ENCODE measurements around the gene HIRA. TPM values are rescaled to one million over a fixed set of nuclear protein-coding genes. Genes with fewer than 3 reads are reported as not detected.

HIRA gene
- total and polyA plus RNA-seq, 9 of the 15 experiments (the other 6 are each of a cell fraction or from before 2014, with no cell fraction given), result 0.96 to 132 (median 58.4) TPM

DNA sequence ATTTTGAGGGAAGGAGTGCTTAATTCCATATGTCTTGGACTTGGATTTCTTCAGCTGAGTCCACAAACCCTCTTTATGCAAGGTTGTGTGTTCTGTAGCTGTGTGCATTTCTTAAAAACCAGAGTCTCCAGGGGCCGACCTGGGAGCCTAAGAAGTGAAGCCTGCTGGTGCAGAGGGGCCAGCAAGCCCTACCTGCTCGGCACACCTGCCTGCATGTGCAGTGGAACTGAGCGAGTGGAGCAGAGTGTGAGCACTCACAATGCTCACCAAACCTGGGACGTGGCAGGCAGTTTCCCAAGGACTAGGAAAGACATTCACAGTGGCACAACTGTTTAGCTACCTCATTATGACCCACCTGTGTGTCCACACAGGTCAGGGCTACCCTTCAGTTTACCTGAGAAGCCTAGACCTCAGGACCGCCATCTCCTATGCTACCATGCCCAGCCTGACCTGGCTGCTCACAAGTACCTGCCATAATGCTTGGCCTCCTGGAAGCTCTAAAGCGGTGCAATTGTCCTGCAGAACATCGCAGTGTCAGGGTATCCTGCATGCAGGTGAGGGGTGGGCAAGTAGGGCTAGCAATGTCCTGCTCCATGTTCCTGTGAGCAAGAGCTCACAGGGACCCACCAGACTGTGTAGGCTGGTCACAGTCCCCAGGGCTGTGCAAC lies 12.1 kb upstream of the HIRA start (continued):
- TF ChIP-seq PRPF4 (IDR thresholded peaks at IDR 0.05; ENCODE audit: insufficient read depth, low read depth, low read length, poor library complexity, severe bottlenecking) (no peak), ATF3 (IDR thresholded peaks at IDR 0.05) (no peak), ATF3 (CRISPR knock-in tag; conservative IDR thresholded peaks at IDR 0.05) (no peak), ILK (tag; IDR thresholded peaks at IDR 0.05; ENCODE audit: borderline replicate concordance, low read depth) (no peak), NR4A1 (CRISPR knock-in tag; IDR thresholded peaks at IDR 0.05) (0 out of 2 replicates have a peak, but pooled peaks have one; percentile 65), NR4A1 (tag; IDR thresholded peaks at IDR 0.05) (no peak), ZNF77 (CRISPR knock-in tag; IDR thresholded peaks at IDR 0.05) (0 out of 2 replicates have a peak, but pooled peaks have one; percentile 38), NFRKB (IDR thresholded peaks at IDR 0.05; ENCODE audit: low read depth) (no peak), ZNF282 (CRISPR knock-in tag; IDR thresholded peaks at IDR 0.05) (no peak), DPF2 (IDR thresholded peaks at IDR 0.05) (no peak), LARP7 (IDR thresholded peaks at IDR 0.05) (no peak), ATF7 (IDR thresholded peaks at IDR 0.05) (no peak), ZNF398 (CRISPR knock-in tag; IDR thresholded peaks at IDR 0.05) (no peak), HDAC3 (IDR thresholded peaks at IDR 0.05; ENCODE audit: borderline replicate concordance, partially characterized antibody) (no peak), TAF15 (IDR thresholded peaks at IDR 0.05; ENCODE audit: low read depth, low read length) (0 out of 2 replicates have a peak, but pooled peaks have one; percentile 44), PURB (CRISPR knock-in tag; IDR thresholded peaks at IDR 0.05; ENCODE audit: low read depth) (no peak)
- TF ChIP-seq, protein P1, sequence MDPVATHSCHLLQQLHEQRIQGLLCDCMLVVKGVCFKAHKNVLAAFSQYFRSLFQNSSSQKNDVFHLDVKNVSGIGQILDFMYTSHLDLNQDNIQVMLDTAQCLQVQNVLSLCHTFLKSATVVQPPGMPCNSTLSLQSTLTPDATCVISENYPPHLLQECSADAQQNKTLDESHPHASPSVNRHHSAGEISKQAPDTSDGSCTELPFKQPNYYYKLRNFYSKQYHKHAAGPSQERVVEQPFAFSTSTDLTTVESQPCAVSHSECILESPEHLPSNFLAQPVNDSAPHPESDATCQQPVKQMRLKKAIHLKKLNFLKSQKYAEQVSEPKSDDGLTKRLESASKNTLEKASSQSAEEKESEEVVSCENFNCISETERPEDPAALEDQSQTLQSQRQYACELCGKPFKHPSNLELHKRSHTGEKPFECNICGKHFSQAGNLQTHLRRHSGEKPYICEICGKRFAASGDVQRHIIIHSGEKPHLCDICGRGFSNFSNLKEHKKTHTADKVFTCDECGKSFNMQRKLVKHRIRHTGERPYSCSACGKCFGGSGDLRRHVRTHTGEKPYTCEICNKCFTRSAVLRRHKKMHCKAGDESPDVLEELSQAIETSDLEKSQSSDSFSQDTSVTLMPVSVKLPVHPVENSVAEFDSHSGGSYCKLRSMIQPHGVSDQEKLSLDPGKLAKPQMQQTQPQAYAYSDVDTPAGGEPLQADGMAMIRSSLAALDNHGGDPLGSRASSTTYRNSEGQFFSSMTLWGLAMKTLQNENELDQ (CRISPR knock-in tag; IDR thresholded peaks at IDR 0.05; ENCODE audit: borderline replicate concordance), result no peak
- TF ChIP-seq, protein P2, sequence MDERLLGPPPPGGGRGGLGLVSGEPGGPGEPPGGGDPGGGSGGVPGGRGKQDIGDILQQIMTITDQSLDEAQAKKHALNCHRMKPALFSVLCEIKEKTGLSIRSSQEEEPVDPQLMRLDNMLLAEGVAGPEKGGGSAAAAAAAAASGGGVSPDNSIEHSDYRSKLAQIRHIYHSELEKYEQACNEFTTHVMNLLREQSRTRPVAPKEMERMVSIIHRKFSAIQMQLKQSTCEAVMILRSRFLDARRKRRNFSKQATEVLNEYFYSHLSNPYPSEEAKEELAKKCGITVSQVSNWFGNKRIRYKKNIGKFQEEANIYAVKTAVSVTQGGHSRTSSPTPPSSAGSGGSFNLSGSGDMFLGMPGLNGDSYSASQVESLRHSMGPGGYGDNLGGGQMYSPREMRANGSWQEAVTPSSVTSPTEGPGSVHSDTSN (CRISPR knock-in tag; IDR thresholded peaks at IDR 0.05; ENCODE audit: low read depth), result no peak
- TF ChIP-seq, protein P2 (tag; conservative IDR thresholded peaks at IDR 0.05; ENCODE audit: low read depth), result no peak
- TF ChIP-seq, protein P3, sequence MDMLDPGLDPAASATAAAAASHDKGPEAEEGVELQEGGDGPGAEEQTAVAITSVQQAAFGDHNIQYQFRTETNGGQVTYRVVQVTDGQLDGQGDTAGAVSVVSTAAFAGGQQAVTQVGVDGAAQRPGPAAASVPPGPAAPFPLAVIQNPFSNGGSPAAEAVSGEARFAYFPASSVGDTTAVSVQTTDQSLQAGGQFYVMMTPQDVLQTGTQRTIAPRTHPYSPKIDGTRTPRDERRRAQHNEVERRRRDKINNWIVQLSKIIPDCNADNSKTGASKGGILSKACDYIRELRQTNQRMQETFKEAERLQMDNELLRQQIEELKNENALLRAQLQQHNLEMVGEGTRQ (CRISPR knock-in tag; IDR thresholded peaks at IDR 0.05), result no peak
